ENCODE measurements around the gene SFMBT1.
A peak's percentile ranks its signal among the peaks of the same experiment; 100 is the strongest.

Gene SFMBT1

GRCh38 chr3:52982839-52983238 is 63.0 kb downstream of the SFMBT1 start:
- Histone ChIP-seq H3K4me1 (ENCODE audit: control insufficient read depth, low read length) (peaks cover 22% of the 10 kb centered on the region), H3K79me2 (ENCODE audit: control insufficient read depth, low read length) (0 out of 2 replicates have a peak, but pooled peaks cover 3% of the 10 kb centered on the region), H3F3A (ENCODE audit: control insufficient read depth, insufficient read depth) (peaks cover 7% of the 10 kb centered on the region; the same call in 1 of the 2 replicates), H3K4me3 (ENCODE audit: low read length) (no peak overlapping the region), H4K20me1 (ENCODE audit: control insufficient read depth, insufficient read depth, low read depth, low read length) (no peaks in the 10 kb centered on the region), H3K36me3 (ENCODE audit: control insufficient read depth, low read length) (no peaks in the 10 kb centered on the region), H3K9me3 (ENCODE audit: control insufficient read depth, insufficient read depth, low read length) (no peaks in the 10 kb centered on the region), H3K9me2 (replicated peaks; ENCODE audit: control insufficient read depth, low read length) (no peaks in the 10 kb centered on the region), H3K27me3 (ENCODE audit: control insufficient read depth, low read length) (no peaks in the 10 kb centered on the region), H3K27ac (ENCODE audit: low read depth, low read length) (no peak overlapping the region), H3K4me2 (ENCODE audit: low read length) (peak overlapping the region; percentile 67; the same call in 1 of the 2 replicates)
- no peak for TF ChIP-seq EZH2phosphoT487 (IDR thresholded peaks at IDR 0.05; ENCODE audit: borderline replicate concordance, low read length)
- TF ChIP-seq CTCF (IDR thresholded peaks at IDR 0.05; ENCODE audit: low read depth, low read length, poor library complexity, severe bottlenecking): no peak

GRCh38 chr3:52979190-52979983 is 66.5 kb downstream of the SFMBT1 start:
- H3K27me3 ChIP-seq (ENCODE audit: control insufficient read depth, low read length): no peaks in the 10 kb centered on the region
- peaks cover 7% of the 10 kb centered on the region; the same call in 1 of the 2 replicates for H3F3A ChIP-seq (ENCODE audit: control insufficient read depth, insufficient read depth)
- no peak overlapping the region for H3K4me2 ChIP-seq (ENCODE audit: low read length)
- TF ChIP-seq CTCF (IDR thresholded peaks at IDR 0.05; ENCODE audit: low read depth, low read length, poor library complexity, severe bottlenecking) (no peak), EZH2phosphoT487 (IDR thresholded peaks at IDR 0.05; ENCODE audit: borderline replicate concordance, low read length) (no peak)
- no peaks in the 10 kb centered on the region for H3K9me3 ChIP-seq (ENCODE audit: control insufficient read depth, insufficient read depth, low read length)
- no peak overlapping the region for H3K4me3 ChIP-seq (ENCODE audit: low read length)
- H3K79me2 ChIP-seq (ENCODE audit: control insufficient read depth, low read length): 0 out of 2 replicates have a peak, but pooled peaks cover 3% of the 10 kb centered on the region
- H4K20me1 ChIP-seq (ENCODE audit: control insufficient read depth, insufficient read depth, low read depth, low read length): no peaks in the 10 kb centered on the region
- H3K4me1 ChIP-seq (ENCODE audit: control insufficient read depth, low read length): peaks cover 17% of the 10 kb centered on the region
- H3K9me2 ChIP-seq (replicated peaks; ENCODE audit: control insufficient read depth, low read length): no peaks in the 10 kb centered on the region
- H3K36me3 ChIP-seq (ENCODE audit: control insufficient read depth, low read length): no peaks in the 10 kb centered on the region
- H3K27ac ChIP-seq (ENCODE audit: low read depth, low read length): no peak overlapping the region

- H4K20me1 ChIP-seq (ENCODE audit: control insufficient read depth, insufficient read depth, low read depth, low read length): no peaks in the 10 kb centered on the region
- no peaks in the 10 kb centered on the region for H3K9me3 ChIP-seq (ENCODE audit: control insufficient read depth, insufficient read depth, low read length)
- 0 out of 2 replicates have a peak, but pooled peaks cover 3% of the 10 kb centered on the region for H3K79me2 ChIP-seq (ENCODE audit: control insufficient read depth, low read length)
- H3K27me3 ChIP-seq (ENCODE audit: control insufficient read depth, low read length): no peaks in the 10 kb centered on the region
- H3K4me1 ChIP-seq (ENCODE audit: control insufficient read depth, low read length): peaks cover 5% of the 10 kb centered on the region
- H3K36me3 ChIP-seq (ENCODE audit: control insufficient read depth, low read length): no peaks in the 10 kb centered on the region
- H3K9me2 ChIP-seq (replicated peaks; ENCODE audit: control insufficient read depth, low read length): no peaks in the 10 kb centered on the region
- no peak overlapping the region for H3K4me3 ChIP-seq (ENCODE audit: low read length)
- no peak overlapping the region for H3K27ac ChIP-seq (ENCODE audit: low read depth, low read length)
- H3F3A ChIP-seq (ENCODE audit: control insufficient read depth, insufficient read depth): no peaks in the 10 kb centered on the region
- no peak overlapping the region for H3K4me2 ChIP-seq (ENCODE audit: low read length)
- TF ChIP-seq CTCF (IDR thresholded peaks at IDR 0.05; ENCODE audit: low read depth, low read length, poor library complexity, severe bottlenecking) (no peak), EZH2phosphoT487 (IDR thresholded peaks at IDR 0.05; ENCODE audit: borderline replicate concordance, low read length) (no peak)
These were observed 67.6 kb downstream of the SFMBT1 start for GRCh38 chr3:52978109-52978754.
